Endothelial cell (in vitro differentiated cells): ENCODE results near the gene DQX1. TPM values are rescaled to one million over a fixed set of nuclear protein-coding genes. Genes with fewer than 3 reads are reported as not detected.

ENCODE experiments used
- DNase-seq: peaks from one replicate; pipeline ENCODE4 v3.0.0; 2021; ENCODE audit warnings: low spot score
- H3K27ac Mint-ChIP-seq: one replicate; pipeline ENCODE4 v1.8.0; 2021; ENCODE audit warnings: mixed read lengths, inconsistent platforms; ENCODE audit not compliant: unreplicated experiment
- H3K27me3 Mint-ChIP-seq: one replicate; pipeline ENCODE4 v1.8.0; 2021; ENCODE audit warnings: mild to moderate bottlenecking, moderate library complexity, mixed read lengths, inconsistent platforms; ENCODE audit not compliant: unreplicated experiment
- H3K36me3 Mint-ChIP-seq: one replicate; pipeline ENCODE4 v1.8.0; 2021; ENCODE audit warnings: mild to moderate bottlenecking, low read depth, mixed read lengths, inconsistent platforms; ENCODE audit not compliant: unreplicated experiment
- H3K4me1 Mint-ChIP-seq: one replicate; pipeline ENCODE4 v1.8.0; 2021; ENCODE audit warnings: mild to moderate bottlenecking, mixed read lengths, inconsistent platforms; ENCODE audit not compliant: unreplicated experiment
- H3K4me3 Mint-ChIP-seq: one replicate; pipeline ENCODE4 v1.8.0; 2021; ENCODE audit warnings: mild to moderate bottlenecking, mixed read lengths, inconsistent platforms; ENCODE audit not compliant: unreplicated experiment
- H3K9me3 Mint-ChIP-seq: one replicate; pipeline ENCODE4 v1.8.0; 2021; ENCODE audit warnings: mixed read lengths, inconsistent platforms; ENCODE audit not compliant: unreplicated experiment
- CTCF ChIP-seq: fragments of 200-600 bp; sonication (generic); IDR thresholded peaks from one replicate; pipeline ENCODE4 v1.5.0; 2021; ENCODE audit warnings: antibody characterized with exemption; ENCODE audit not compliant: unreplicated experiment
- total RNA-seq: library from RNA; stranded (reverse); fragmentation: NEBNext Ultra II Directional; extraction: Animal tissue kit (Norgen Biotek cat#: 25700); gene quantifications from one replicate; pipeline ENCODE4 v1.2.1, GENCODE V29; 2021; ENCODE audit not compliant: unreplicated experiment

Gene DQX1
- total RNA-seq, 1 donor from 2014 or later, result 3.5 TPM

- H3K4me3 Mint-ChIP-seq, result peak overlapping the region; percentile 4
- no peak overlapping the region for H3K27ac Mint-ChIP-seq
- no peak for DNase-seq
- no peaks in the 10 kb centered on the region for H3K9me3 Mint-ChIP-seq
- H3K36me3 Mint-ChIP-seq, result peaks cover 15% of the 10 kb centered on the region
- peaks cover 21% of the 10 kb centered on the region for H3K4me1 Mint-ChIP-seq
- H3K27me3 Mint-ChIP-seq, result peaks cover 5% of the 10 kb centered on the region
- no peak for TF ChIP-seq CTCF
Observed at GRCh38 chr2:74551530-74551929, 25.5 kb upstream of the DQX1 start.

GRCh38 chr2:74550231-74550630 lies 24.2 kb upstream of the DQX1 start:
- Mint-ChIP-seq H3K4me1 (peaks cover 18% of the 10 kb centered on the region), H3K4me3 (no peak overlapping the region), H3K27me3 (peaks cover 5% of the 10 kb centered on the region), H3K27ac (no peak overlapping the region), H3K36me3 (peaks cover 15% of the 10 kb centered on the region), H3K9me3 (no peaks in the 10 kb centered on the region)
- TF ChIP-seq CTCF, result no peak
- DNase-seq, result no peak

- Mint-ChIP-seq H3K4me3 (peak overlapping the region; percentile 68), H3K9me3 (no peaks in the 10 kb centered on the region), H3K36me3 (peaks cover 15% of the 10 kb centered on the region), H3K27ac (no peak overlapping the region), H3K4me1 (peaks cover 18% of the 10 kb centered on the region), H3K27me3 (peaks cover 8% of the 10 kb centered on the region)
- DNase-seq, result peak; percentile 34
- no peak for TF ChIP-seq CTCF
Observed at GRCh38 chr2:74548900-74549826, 23.1 kb upstream of the DQX1 start.

GRCh38 chr2:74548285-74548899 lies 22.4 kb upstream of the DQX1 start:
- peaks cover 8% of the 10 kb centered on the region for H3K27me3 Mint-ChIP-seq
- peak overlapping the region; percentile 45 for H3K27ac Mint-ChIP-seq
- no peak for DNase-seq
- no peaks in the 10 kb centered on the region for H3K9me3 Mint-ChIP-seq
- H3K4me3 Mint-ChIP-seq, result peak overlapping the region; percentile 93
- TF ChIP-seq CTCF, result no peak
- peaks cover 16% of the 10 kb centered on the region for H3K4me1 Mint-ChIP-seq
- peaks cover 15% of the 10 kb centered on the region for H3K36me3 Mint-ChIP-seq

GRCh38 chr2:74546004-74546403 lies 20.0 kb upstream of the DQX1 start:
- Mint-ChIP-seq H3K27ac (peak overlapping the region; percentile 9), H3K27me3 (peaks cover 10% of the 10 kb centered on the region), H3K9me3 (no peaks in the 10 kb centered on the region), H3K4me1 (peaks cover 10% of the 10 kb centered on the region), H3K4me3 (no peak overlapping the region), H3K36me3 (peaks cover 4% of the 10 kb centered on the region)
- DNase-seq, result no peak
- no peak for TF ChIP-seq CTCF
